Right ventricle myocardium inferior (tissue), 1 donor: ENCODE data around the gene POU2F2. TPM values are rescaled to one million over a fixed set of nuclear protein-coding genes. Genes with fewer than 3 reads are reported as not detected.
"Not testable (repeated sequence)": the region's sequence is repeated elsewhere in the genome, so short reads cannot be mapped to it uniquely, and the experiment has no call there.

Source experiments
- ATAC-seq: fragments of 200-7000 bp; cut with Tn5 transposase; one replicate; pipeline ENCODE4 v1.9.1; 2020; ENCODE audit warnings: mild to moderate bottlenecking, moderate library complexity
- DNase-seq: peaks from one replicate; pipeline ENCODE4 v3.0.0; 2021; ENCODE audit errors: missing footprints
- intact Hi-C: fragments of 100-400 bp; cut with DNase I; formaldehyde crosslinking; loops from one replicate; pipeline ENCODE4 v1.11.0; 2022
- total RNA-seq: library from RNA; stranded (reverse); fragmentation: NEBNext Ultra II Directional; extraction: Animal tissue kit (Norgen Biotek cat#: 25700); gene quantifications from one replicate; pipeline ENCODE4 v1.2.1, GENCODE V29; 2021
- donor health status: DM: no; HTN: yes; CAD: no; lungs with severe emphysema.

The POU2F2 gene
- total RNA-seq, 1 donor from 2014 or later: 1.5 TPM

GRCh38 chr19:42113641-42114348 is 18.5 kb downstream of the POU2F2 start:
- ATAC-seq (peak; percentile 53), DNase-seq (no peak)
- intact Hi-C loops: no loop called here

- intact Hi-C loops: no loop called here
- ATAC-seq (no peak), DNase-seq (no peak)
Measured at GRCh38 chr19:42111811-42112210, 20.4 kb downstream of the POU2F2 start.

GRCh38 chr19:42111384-42111783 is 20.9 kb downstream of the POU2F2 start:
- DNase-seq (no peak), ATAC-seq (no peak)
- intact Hi-C loops: no loop called here

- intact Hi-C loops: no loop called here
- no peak for DNase-seq
- no peak for ATAC-seq
Measured at GRCh38 chr19:42110658-42111057, 21.6 kb downstream of the POU2F2 start.

- ATAC-seq (no peak), DNase-seq (no peak)
- intact Hi-C loops: loop anchor here (2.0 kb wide), 1 partner anchor 75 kb away; no protein-coding TSS in a partner anchor
Measured at GRCh38 chr19:42109896-42110295, 22.4 kb downstream of the POU2F2 start.

GRCh38 chr19:42108527-42109389 is 23.5 kb downstream of the POU2F2 start:
- ATAC-seq (peak; percentile 78), DNase-seq (peak; percentile 89)
- intact Hi-C loops: loop anchor here (2.0 kb wide), 1 partner anchor 76 kb away; no protein-coding TSS in a partner anchor

GRCh38 chr19:42105368-42105767 is 26.9 kb downstream of the POU2F2 start:
- intact Hi-C loops: no loop called here
- DNase-seq: no peak

GRCh38 chr19:42102877-42103276 is 29.4 kb downstream of the POU2F2 start:
- no peak for ATAC-seq
- intact Hi-C loops: no loop called here
- DNase-seq: no peak

More at GRCh38 chr19:42105368-42105767, 26.9 kb downstream of the POU2F2 start:
- ATAC-seq: no peak

GRCh38 chr19:42100241-42100640 is 32.0 kb downstream of the POU2F2 start:
- intact Hi-C loops, DNase-seq, ATAC-seq: not testable (repeated sequence)

- no peak for ATAC-seq
Measured at GRCh38 chr19:42099336-42099925, 32.8 kb downstream of the POU2F2 start.

GRCh38 chr19:42098781-42099180 is 33.5 kb downstream of the POU2F2 start:
- DNase-seq (no peak), ATAC-seq (no peak)
- intact Hi-C loops: no loop called here

More at GRCh38 chr19:42099336-42099925, 32.8 kb downstream of the POU2F2 start:
- intact Hi-C loops: no loop called here
- DNase-seq: no peak

GRCh38 chr19:42097461-42097860 is 34.8 kb downstream of the POU2F2 start:
- ATAC-seq: no peak
- no peak for DNase-seq
- intact Hi-C loops: no loop called here

GRCh38 chr19:42096255-42096837 is 35.9 kb downstream of the POU2F2 start:
- DNase-seq (no peak), ATAC-seq (no peak)
- intact Hi-C loops: no loop called here

- intact Hi-C loops: no loop called here
- DNase-seq (no peak), ATAC-seq (no peak)
Measured at GRCh38 chr19:42095814-42096230, 36.4 kb downstream of the POU2F2 start.

- no peak for ATAC-seq
- DNase-seq: no peak
- intact Hi-C loops: no loop called here
Measured at GRCh38 chr19:42095142-42095813, 37.0 kb downstream of the POU2F2 start.

- DNase-seq (no peak), ATAC-seq (no peak)
- intact Hi-C loops: loop anchor here (5.0 kb wide), 1 partner anchor 97 kb away; no protein-coding TSS in a partner anchor
Measured at GRCh38 chr19:42093926-42094325, 38.3 kb downstream of the POU2F2 start.

- intact Hi-C loops: loop anchor here (5.0 kb wide), 1 partner anchor 96 kb away; no protein-coding TSS in a partner anchor
- ATAC-seq (no peak), DNase-seq (no peak)
Measured at GRCh38 chr19:42093505-42093904, 38.7 kb downstream of the POU2F2 start.

- DNase-seq: no peak
- peak; percentile 40 for ATAC-seq
- intact Hi-C loops: loop anchor here (5.0 kb wide), 1 partner anchor 95 kb away; no protein-coding TSS in a partner anchor
Measured at GRCh38 chr19:42092350-42092749, 39.9 kb downstream of the POU2F2 start.
